Measurements from ENCODE around the gene SHANK1.

- TF ChIP-seq, protein P1, sequence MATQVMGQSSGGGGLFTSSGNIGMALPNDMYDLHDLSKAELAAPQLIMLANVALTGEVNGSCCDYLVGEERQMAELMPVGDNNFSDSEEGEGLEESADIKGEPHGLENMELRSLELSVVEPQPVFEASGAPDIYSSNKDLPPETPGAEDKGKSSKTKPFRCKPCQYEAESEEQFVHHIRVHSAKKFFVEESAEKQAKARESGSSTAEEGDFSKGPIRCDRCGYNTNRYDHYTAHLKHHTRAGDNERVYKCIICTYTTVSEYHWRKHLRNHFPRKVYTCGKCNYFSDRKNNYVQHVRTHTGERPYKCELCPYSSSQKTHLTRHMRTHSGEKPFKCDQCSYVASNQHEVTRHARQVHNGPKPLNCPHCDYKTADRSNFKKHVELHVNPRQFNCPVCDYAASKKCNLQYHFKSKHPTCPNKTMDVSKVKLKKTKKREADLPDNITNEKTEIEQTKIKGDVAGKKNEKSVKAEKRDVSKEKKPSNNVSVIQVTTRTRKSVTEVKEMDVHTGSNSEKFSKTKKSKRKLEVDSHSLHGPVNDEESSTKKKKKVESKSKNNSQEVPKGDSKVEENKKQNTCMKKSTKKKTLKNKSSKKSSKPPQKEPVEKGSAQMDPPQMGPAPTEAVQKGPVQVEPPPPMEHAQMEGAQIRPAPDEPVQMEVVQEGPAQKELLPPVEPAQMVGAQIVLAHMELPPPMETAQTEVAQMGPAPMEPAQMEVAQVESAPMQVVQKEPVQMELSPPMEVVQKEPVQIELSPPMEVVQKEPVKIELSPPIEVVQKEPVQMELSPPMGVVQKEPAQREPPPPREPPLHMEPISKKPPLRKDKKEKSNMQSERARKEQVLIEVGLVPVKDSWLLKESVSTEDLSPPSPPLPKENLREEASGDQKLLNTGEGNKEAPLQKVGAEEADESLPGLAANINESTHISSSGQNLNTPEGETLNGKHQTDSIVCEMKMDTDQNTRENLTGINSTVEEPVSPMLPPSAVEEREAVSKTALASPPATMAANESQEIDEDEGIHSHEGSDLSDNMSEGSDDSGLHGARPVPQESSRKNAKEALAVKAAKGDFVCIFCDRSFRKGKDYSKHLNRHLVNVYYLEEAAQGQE (IDR thresholded peaks at IDR 0.05; ENCODE audit: insufficient read depth in 1 of 2, low read depth in 2 of 2, low read length in 2 of 2) = no peak
- TF ChIP-seq POLR2AphosphoS5 (IDR thresholded peaks at IDR 0.05; ENCODE audit: low read depth, low read length) = no peak
These were observed 49.6 kb downstream of the SHANK1 start for GRCh38 chr19:50670102-50670380.

Data from PFSK-1 (cell line).